Activated CD8-positive, alpha-beta memory T cell treated with anti-CD3 and anti-CD28 coated beads for 24 hours (primary cell): ENCODE measurements around the gene ARID1B.

Source experiments
- DNase-seq: peaks from one replicate; pipeline ENCODE4 v3.0.0-alpha.2; 2020

The ARID1B gene

GRCh38 chr6:157239671-157240058, 462.5 kb downstream of the ARID1B start:
- DNase-seq: no peak

DNA sequence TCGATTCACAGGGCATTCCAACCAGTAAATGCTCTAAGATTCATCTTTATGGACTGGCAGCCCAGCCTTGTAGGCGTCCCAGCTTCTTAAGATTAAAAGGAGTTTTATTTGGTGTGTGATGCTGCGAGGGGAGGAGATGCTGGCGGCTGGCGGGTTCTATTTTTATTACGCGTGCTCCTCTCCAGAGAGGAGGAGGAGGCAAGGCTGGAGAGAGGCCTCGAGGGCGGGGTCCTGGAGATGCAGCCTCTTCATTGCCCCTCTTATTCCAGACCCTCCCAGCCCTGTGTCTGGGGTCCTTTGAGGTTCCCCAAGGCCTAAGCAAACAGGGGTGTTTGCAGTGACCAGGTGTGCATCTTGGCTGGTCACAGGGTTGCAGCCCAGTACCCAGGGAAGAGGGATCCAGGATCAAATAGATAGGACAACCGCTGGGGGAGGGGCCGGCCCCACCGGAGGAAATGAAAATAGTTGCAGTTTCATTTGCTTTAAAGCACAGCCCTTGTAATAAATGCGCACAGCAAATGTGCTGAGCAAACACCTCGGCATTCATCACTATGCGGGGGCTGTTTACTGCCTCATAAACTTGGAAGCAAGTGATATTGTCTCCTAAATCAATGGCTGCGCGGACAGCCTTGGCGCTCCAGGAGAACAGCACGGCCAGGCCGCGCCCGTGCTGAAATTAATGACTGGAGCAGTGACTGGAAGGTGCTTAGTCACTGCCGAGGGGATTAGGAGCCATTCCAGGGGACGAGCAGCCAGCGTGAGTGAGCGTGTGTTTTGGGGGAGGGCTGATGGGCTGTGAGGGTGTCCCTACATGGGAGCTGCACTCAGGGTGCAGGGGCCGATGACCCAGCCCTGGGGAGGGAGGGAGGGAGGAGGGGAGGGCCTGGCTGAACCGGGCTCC, 463.1 kb downstream of the ARID1B start:
- no peak for DNase-seq

DNA sequence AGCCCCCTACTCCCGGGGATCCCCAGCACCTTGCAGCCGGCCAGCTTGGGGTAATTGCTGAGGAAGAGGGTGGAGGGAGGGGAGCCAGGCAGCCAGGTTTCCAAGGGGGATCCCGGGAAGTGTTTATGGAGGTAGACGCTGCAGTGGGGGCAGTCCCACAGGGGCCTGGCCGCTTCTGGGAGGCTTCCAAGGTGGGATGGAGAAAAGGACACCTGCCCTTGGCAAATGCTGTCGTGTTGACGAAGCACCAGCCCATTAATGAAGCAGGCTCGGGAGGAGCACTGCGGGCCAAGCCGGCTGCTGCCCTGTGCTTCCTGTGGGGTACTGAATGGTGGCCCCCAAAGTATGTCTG, 463.8 kb downstream of the ARID1B start:
- no peak for DNase-seq

DNA sequence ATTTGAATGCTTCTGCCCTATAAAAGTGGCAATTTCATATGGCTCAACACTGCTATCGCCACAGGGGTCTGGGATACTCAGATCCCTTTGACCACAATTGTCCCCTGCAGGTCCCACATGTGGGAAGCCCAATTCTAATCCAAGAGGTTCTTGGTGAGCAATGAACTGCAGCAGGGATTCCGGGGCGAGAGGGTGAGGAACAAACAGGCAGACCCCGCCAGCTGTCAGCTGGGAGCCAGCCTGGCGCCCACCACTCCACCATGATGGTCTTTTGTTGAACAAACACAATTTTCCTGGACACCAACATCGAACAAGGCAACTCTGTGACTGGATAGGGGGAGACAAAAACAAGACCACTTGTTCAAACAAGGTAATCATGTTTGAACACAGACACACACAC, 465.6 kb downstream of the ARID1B start:
- no peak for DNase-seq

DNA sequence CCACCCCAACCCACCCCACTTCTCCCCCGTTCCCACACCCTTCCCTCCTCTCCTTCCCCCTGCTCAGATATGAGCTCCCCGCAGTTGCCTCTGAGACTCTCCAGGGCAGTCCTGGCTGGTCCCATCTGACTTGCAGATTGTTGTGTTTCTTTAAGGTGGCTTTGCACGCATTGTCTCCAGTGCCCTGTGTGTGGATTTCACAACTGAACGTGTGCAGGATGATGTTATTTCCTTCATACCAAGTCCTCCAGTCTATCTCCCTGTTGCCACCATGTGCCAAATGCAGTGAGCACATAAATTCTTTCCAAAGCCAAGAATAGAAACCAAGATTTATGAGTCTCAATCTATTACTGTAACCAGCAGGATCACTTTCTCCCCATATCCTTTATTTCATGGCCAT, 467.0 kb downstream of the ARID1B start:
- no peak for DNase-seq

GRCh38 chr6:157244780-157245179, 467.6 kb downstream of the ARID1B start:
- DNase-seq: no peak

GRCh38 chr6:157245436-157245835, 468.3 kb downstream of the ARID1B start:
- DNase-seq: no peak

DNA sequence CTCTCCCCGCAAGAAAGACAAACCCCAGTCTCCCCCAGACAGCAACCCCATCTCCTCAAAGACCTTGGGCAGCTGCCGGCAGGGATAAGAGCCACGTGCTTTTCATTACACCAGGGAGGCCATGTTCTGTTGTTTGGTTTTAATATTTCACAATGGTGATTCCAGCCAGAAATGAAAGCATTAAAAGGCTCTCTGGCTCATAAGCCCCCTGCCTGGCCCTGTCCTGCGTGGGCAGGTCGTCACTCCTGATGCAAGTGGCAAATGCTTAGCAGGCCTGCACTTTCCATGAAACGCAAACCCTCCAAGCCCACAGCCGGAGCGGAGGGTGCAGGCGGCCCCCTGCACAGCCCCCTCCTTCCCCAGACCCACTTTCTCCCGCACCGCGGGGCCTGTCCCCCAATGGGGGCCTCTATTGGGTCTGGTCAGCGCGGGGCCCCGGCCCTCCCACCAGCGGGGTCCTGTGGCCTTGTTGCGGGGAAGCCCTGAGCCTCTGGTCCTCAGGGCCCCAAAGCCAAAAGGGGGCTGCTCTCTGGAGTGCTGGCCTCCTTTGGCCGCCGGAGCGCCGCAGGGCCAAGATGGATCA, 469.0 kb downstream of the ARID1B start:
- no peak for DNase-seq

DNA sequence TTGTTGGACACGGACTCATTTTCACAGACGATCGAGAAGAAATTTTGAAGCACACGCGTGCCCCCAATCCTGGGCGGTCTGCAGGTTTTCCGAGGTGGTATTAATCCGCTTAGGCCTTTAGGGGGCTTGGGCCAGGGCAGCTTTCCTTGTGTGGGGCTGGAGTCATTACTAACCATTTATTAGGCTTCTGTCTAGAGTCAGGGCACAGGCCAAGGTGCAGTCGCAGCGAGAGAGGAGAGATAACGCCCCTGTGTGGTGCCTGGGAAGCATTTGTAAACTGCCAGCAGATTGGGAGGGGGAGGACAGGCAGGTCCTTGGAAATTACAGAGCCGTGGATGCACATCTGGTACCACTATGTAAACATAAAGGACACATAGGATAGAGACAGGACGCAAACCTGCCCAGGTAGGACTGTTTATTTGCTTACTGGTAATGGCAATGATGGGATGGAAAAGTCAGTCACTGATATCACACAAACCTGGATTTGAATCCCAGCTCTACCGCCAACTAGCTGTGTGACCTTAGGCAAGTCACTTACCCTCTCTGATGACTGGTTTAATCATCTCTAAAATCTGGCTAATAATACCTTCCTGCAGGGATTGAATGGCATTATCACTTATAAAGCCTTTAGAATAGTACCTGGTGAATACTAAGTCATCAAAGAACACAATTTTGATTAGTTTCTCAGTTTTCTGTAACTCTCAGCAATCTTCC, 469.8 kb downstream of the ARID1B start:
- DNase-seq: no peak

DNA sequence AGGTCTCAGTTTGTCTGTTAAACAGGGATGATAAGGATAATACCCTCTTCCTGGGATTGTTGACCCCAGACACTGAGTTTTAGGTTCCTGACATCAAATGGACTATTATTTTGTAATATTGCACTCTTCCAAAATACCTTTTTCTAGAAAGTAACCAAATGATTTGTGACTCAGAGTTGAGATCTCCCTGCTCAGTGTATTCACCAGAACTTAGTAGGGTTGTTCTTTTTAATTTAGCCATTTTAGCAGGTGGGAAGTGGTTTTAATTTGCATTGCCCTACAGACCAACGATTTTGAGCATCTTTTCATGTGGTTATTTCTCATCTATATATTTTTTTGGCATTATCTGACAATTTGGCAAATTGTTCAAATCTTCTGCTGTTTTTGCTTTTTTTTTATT, 471.1 kb downstream of the ARID1B start:
- DNase-seq: no peak

- DNase-seq: no peak
Measured at GRCh38 chr6:157249826-157250225, 472.6 kb downstream of the ARID1B start.

DNA sequence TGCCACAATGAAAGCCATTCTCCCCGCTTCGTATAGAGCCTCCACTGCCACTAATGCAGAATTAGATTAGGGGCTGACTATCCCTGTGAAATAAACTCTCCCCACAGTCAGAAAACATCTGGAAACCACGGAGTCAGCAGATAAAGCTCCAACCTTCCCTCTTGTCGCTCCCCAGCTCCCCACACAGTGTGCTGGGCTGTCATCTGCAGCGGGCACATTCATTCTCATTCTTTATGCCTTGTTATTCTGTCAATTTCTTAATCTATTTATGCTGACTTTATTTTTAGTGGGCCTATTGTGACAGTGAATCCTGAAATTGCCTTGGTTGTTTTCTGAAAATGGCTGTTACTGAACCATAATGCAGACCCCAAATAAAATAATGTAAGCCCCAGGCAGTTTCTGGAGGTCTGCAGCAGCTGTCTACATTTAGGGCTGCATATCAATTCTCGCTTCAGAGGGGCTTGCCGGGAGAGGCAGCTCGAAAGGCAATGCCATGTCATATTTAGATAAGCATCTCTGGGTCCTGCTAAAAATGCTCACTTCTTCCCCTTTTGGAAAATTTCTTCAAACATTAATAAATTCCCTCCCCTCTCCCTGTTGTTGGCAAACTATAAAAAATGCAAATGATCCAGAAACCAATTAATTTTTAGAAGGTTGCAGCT, 474.5 kb downstream of the ARID1B start:
- DNase-seq: no peak

DNA sequence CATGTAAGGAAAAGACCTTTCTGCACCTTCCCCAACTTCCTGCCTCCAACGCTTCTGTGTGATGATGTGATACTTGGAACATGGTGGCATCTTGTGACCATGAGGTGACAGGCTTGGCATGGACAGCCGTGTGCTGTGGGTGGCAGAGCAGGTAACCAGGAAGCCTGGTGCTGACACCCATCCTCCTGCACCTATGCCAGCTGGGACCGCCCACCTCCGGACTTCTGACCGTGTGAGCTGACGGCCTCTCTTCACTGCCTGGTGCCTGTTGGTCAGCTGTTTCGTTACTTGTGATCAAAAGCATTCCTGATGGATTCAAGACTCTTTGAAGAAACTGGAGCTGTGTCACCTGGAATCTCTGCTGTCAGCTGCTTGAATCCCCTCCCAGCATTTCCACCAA, 475.8 kb downstream of the ARID1B start:
- DNase-seq: no peak

GRCh38 chr6:157253699-157254098, 476.5 kb downstream of the ARID1B start:
- no peak for DNase-seq

DNA sequence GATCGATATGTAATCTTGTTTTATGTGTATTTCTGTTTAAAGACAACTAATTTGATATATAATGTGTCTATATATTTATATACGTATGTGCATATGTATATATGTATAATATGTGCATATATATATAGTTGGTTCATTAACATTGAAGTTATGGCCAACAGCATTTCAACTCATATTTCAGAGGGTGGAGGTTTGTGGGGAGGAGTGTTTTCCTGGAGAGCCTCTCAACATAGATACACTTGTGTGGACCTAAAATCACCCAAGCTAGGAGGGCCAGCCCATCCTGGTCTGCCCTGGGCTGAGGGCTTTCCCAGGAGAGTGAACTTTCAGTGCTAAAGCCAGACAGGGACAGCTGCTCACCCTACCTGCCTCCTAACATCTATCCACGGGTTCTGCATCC, 477.4 kb downstream of the ARID1B start:
- DNase-seq: no peak

DNA sequence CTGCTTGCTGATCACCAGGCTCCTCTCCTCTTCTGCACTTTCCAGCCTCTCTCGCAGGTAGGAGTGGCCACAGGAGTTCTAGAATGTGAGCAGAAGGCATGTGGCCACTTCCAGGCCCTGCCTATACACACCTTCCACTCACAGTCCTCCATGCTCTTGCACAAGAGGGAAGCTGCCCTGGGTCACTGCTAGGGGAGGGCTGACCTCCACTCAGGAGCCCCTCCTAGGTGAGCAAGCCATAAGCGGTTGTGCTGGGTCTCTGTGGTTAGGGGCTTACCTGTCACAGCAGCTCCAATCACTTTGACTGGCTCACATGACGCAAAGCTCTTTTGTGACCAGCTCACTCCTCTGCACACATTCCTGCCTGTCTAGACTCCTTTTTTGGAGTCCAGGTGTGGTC, 477.9 kb downstream of the ARID1B start:
- no peak for DNase-seq

GRCh38 chr6:157258878-157259277, 481.7 kb downstream of the ARID1B start:
- DNase-seq: no peak

DNA sequence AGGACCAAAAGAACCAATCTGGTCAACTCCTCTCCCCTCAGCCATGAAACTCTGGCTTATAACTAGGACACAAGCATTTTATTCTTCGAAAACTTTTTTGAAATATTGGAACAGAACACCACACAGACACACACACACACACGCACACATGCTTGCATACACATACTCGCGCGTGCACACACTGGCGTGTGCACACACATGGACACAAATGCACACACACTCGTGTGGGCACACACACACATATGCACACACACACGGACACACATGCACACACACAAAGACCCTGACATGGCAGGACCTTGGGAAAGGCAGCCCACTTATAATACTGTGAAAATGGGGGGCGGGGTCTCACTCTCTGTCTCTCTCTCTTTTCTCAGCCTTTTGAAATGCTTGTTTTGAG, 482.3 kb downstream of the ARID1B start:
- no peak for DNase-seq
